Neural cell (in vitro differentiated cells): Measurements from ENCODE around the gene HDAC9. TPM values are rescaled to one million over a fixed set of nuclear protein-coding genes. Genes with fewer than 3 reads are reported as not detected.

ENCODE experiments used
- H2AFZ ChIP-seq: fragments of 200-600, 300-800 bp; sonication (generic), shearing (Covaris generic); 2 replicates; pipeline ENCODE4 v1.6.0; 2014; ENCODE audit warnings: low read depth, mild to moderate bottlenecking, antibody characterized with exemption, low read length, moderate library complexity
- H3F3A ChIP-seq: fragments of 200-600 bp; shearing (Covaris generic); 2 replicates; pipeline ENCODE4 v1.6.1; 2016; ENCODE audit warnings: mild to moderate bottlenecking, moderate library complexity, mixed read lengths, antibody characterized with exemption, low read length; ENCODE audit not compliant: insufficient read depth, poor library complexity, severe bottlenecking
- H3K27ac ChIP-seq: fragments of 200-600, 300-800 bp; sonication (generic), shearing (Covaris generic); 2 replicates; pipeline ENCODE4 v1.5.1; 2014; ENCODE audit warnings: mild to moderate bottlenecking, low read length, moderate library complexity
- H3K27me3 ChIP-seq: fragments of 300-800, 200-600 bp; sonication (generic), shearing (Covaris generic); 2 replicates; pipeline ENCODE4 v1.6.0; 2014; ENCODE audit warnings: mild to moderate bottlenecking, low read depth, low read length, moderate library complexity; ENCODE audit not compliant: insufficient read depth
- H3K36me3 ChIP-seq: fragments of 300-800, 200-600 bp; sonication (generic), shearing (Covaris generic); 2 replicates; pipeline ENCODE4 v1.5.1; 2014; ENCODE audit warnings: mild to moderate bottlenecking, antibody characterized with exemption, low read length, moderate library complexity; ENCODE audit not compliant: insufficient read depth
- H3K4me2 ChIP-seq: fragments of 300-800, 200-600 bp; sonication (generic), shearing (Covaris generic); 2 replicates; pipeline ENCODE4 v1.6.0; 2014; ENCODE audit warnings: mild to moderate bottlenecking, low read length
- H3K4me3 ChIP-seq: fragments of 300-800, 200-600 bp; sonication (generic), shearing (Covaris generic); 2 replicates; pipeline ENCODE4 v1.5.1; 2014; ENCODE audit warnings: mild to moderate bottlenecking, low read length, moderate library complexity
- H3K79me2 ChIP-seq: fragments of 200-600 bp; shearing (Covaris generic); replicated peaks from 2 replicates; pipeline ENCODE4 v1.6.0; 2014; ENCODE audit warnings: mild to moderate bottlenecking, low read length, moderate library complexity; ENCODE audit not compliant: insufficient read depth
- H3K9ac ChIP-seq: fragments of 300-800, 200-600 bp; sonication (generic), shearing (Covaris generic); 2 replicates; pipeline ENCODE4 v1.6.1; 2016; ENCODE audit warnings: mild to moderate bottlenecking, low read length, mixed read lengths
- H3K9me2 ChIP-seq: fragments of 200-600 bp; shearing (Covaris generic); 2 replicates; pipeline ENCODE4 v1.6.1; 2016; ENCODE audit warnings: mild to moderate bottlenecking, low read length, mixed read lengths; ENCODE audit not compliant: insufficient read depth
- H3K9me3 ChIP-seq: fragments of 200-600, 300-800 bp; sonication (generic), shearing (Covaris generic); 2 replicates; pipeline ENCODE4 v1.6.1; 2016; ENCODE audit warnings: mild to moderate bottlenecking, mixed run types, low read length, moderate library complexity, mixed read lengths
- H4K20me1 ChIP-seq: fragments of 200-600 bp; shearing (Covaris generic); 2 replicates; pipeline ENCODE4 v1.6.1; 2016; ENCODE audit warnings: mild to moderate bottlenecking, mixed run types; ENCODE audit not compliant: insufficient read depth
- EP300 ChIP-seq: fragments of 450-650 bp; conservative IDR thresholded peaks from 2 replicates; pipeline ENCODE4 v1.6.1; 2014; ENCODE audit warnings: antibody characterized with exemption, mild to moderate bottlenecking, moderate library complexity; ENCODE audit not compliant: poor library complexity, severe bottlenecking
- EZH2 ChIP-seq: fragments of 200-600, 300-800 bp; shearing (Covaris generic), sonication (generic); IDR thresholded peaks from 2 replicates; pipeline ENCODE4 v1.6.1; 2014; ENCODE audit warnings: antibody characterized with exemption, low read length, borderline replicate concordance, mild to moderate bottlenecking; ENCODE audit not compliant: insufficient read depth, poor library complexity, severe bottlenecking
- MXI1 ChIP-seq: fragments of 450-650 bp; conservative IDR thresholded peaks from 2 replicates; pipeline ENCODE4 v1.6.1; 2014; ENCODE audit warnings: antibody characterized with exemption, mild to moderate bottlenecking; ENCODE audit not compliant: poor library complexity, severe bottlenecking
- POLR2AphosphoS5 ChIP-seq: IDR thresholded peaks from 2 replicates; pipeline ENCODE4 v1.6.1; 2012
- RAD21 ChIP-seq: fragments of 450-650 bp; conservative IDR thresholded peaks from 2 replicates; pipeline ENCODE4 v1.6.1; 2014; ENCODE audit warnings: antibody characterized with exemption, mild to moderate bottlenecking, moderate library complexity
- SMC3 ChIP-seq: fragments of 450-650 bp; conservative IDR thresholded peaks from 2 replicates; pipeline ENCODE4 v1.6.1; 2014; ENCODE audit warnings: antibody characterized with exemption, mild to moderate bottlenecking, moderate library complexity; ENCODE audit not compliant: poor library complexity
- TAF1 ChIP-seq: IDR thresholded peaks from 2 replicates; pipeline ENCODE4 v1.6.1; 2012; ENCODE audit warnings: low read depth
- polyA plus RNA-seq: library from polyadenylated mRNA; depleted of rRNA; stranded (reverse); fragments of >200 nt; gene quantifications from 2 replicates; pipeline ENCODE4 v1.2.3, GENCODE V29; 2014
- TF ChIP-seq, protein P1 (sequence below): IDR thresholded peaks from 2 replicates; pipeline ENCODE4 v1.6.1; 2012; ENCODE audit warnings: borderline replicate concordance
- TF ChIP-seq, protein P2 (sequence below): fragments of 450-650 bp; IDR thresholded peaks from 2 replicates; pipeline ENCODE4 v1.5.1; 2014; ENCODE audit warnings: antibody characterized with exemption, mild to moderate bottlenecking, moderate library complexity; ENCODE audit not compliant: poor library complexity, severe bottlenecking

Gene HDAC9
- polyA plus RNA-seq, 1 donor from 2014 or later, result 15.9 TPM

DNA sequence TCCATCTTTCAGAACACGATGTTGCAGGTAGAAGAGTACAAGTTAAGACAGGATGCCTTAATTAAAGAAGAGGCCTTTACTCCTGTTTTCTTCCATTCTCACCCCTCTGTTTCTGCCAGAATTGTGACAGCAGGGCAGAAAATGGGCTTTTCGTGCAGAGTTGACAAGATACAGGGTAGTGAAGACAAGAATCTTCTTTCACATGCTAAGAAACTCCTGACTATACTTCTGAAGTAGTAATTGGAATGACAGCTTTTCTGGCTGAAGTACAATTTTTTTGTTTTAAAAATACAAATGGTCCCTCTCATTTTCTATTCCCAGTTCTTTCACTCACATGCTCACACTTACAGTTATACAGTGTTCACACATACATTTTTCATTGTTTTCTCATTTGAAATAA, 22.1 kb downstream of the HDAC9 start:
- Histone ChIP-seq H3K27me3 (no peaks in the 10 kb centered on the region), H3K9me3 (no peaks in the 10 kb centered on the region), H3K4me3 (no peak overlapping the region), H3K36me3 (no peaks in the 10 kb centered on the region), H2AFZ (no peak overlapping the region), H3K79me2 (no peaks in the 10 kb centered on the region), H4K20me1 (no peaks in the 10 kb centered on the region), H3K27ac (no peak overlapping the region), H3K4me2 (no peak overlapping the region), H3K9me2 (no peaks in the 10 kb centered on the region), H3K9ac (no peak overlapping the region), H3F3A (no peaks in the 10 kb centered on the region)
- TF ChIP-seq EZH2 (no peak), MXI1 (no peak), EP300 (no peak), SMC3 (no peak), TAF1 (no peak), RAD21 (no peak), POLR2AphosphoS5 (no peak)
- TF ChIP-seq, protein P1, sequence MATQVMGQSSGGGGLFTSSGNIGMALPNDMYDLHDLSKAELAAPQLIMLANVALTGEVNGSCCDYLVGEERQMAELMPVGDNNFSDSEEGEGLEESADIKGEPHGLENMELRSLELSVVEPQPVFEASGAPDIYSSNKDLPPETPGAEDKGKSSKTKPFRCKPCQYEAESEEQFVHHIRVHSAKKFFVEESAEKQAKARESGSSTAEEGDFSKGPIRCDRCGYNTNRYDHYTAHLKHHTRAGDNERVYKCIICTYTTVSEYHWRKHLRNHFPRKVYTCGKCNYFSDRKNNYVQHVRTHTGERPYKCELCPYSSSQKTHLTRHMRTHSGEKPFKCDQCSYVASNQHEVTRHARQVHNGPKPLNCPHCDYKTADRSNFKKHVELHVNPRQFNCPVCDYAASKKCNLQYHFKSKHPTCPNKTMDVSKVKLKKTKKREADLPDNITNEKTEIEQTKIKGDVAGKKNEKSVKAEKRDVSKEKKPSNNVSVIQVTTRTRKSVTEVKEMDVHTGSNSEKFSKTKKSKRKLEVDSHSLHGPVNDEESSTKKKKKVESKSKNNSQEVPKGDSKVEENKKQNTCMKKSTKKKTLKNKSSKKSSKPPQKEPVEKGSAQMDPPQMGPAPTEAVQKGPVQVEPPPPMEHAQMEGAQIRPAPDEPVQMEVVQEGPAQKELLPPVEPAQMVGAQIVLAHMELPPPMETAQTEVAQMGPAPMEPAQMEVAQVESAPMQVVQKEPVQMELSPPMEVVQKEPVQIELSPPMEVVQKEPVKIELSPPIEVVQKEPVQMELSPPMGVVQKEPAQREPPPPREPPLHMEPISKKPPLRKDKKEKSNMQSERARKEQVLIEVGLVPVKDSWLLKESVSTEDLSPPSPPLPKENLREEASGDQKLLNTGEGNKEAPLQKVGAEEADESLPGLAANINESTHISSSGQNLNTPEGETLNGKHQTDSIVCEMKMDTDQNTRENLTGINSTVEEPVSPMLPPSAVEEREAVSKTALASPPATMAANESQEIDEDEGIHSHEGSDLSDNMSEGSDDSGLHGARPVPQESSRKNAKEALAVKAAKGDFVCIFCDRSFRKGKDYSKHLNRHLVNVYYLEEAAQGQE, result no peak
- TF ChIP-seq, protein P2, sequence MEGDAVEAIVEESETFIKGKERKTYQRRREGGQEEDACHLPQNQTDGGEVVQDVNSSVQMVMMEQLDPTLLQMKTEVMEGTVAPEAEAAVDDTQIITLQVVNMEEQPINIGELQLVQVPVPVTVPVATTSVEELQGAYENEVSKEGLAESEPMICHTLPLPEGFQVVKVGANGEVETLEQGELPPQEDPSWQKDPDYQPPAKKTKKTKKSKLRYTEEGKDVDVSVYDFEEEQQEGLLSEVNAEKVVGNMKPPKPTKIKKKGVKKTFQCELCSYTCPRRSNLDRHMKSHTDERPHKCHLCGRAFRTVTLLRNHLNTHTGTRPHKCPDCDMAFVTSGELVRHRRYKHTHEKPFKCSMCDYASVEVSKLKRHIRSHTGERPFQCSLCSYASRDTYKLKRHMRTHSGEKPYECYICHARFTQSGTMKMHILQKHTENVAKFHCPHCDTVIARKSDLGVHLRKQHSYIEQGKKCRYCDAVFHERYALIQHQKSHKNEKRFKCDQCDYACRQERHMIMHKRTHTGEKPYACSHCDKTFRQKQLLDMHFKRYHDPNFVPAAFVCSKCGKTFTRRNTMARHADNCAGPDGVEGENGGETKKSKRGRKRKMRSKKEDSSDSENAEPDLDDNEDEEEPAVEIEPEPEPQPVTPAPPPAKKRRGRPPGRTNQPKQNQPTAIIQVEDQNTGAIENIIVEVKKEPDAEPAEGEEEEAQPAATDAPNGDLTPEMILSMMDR, result no peak

DNA sequence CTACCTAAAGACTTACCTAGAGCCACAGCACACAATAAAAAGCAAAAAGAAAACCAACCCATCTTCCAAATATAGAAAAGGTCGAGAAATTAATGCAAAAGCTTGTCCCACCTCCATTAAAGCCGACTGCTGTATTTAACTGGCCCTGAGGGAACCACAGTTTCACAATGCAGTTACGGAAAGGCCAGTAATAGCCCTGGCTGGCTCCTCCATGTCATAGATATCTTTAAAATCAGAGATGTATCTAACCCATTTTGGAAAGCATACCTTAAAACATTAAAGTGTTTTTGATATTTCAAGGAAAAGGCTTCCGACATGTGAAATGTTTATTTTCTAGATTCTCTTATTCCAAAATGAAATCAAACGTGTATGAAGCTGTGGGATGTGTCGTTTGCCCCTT, 23.0 kb downstream of the HDAC9 start:
- Histone ChIP-seq H3K27me3 (no peaks in the 10 kb centered on the region), H2AFZ (no peak overlapping the region), H3K9me2 (no peaks in the 10 kb centered on the region), H3K79me2 (no peaks in the 10 kb centered on the region), H3F3A (no peaks in the 10 kb centered on the region), H3K4me3 (no peak overlapping the region), H4K20me1 (no peaks in the 10 kb centered on the region), H3K27ac (no peak overlapping the region), H3K4me2 (no peak overlapping the region), H3K9ac (no peak overlapping the region), H3K36me3 (no peaks in the 10 kb centered on the region), H3K9me3 (no peaks in the 10 kb centered on the region)
- TF ChIP-seq MXI1, result no peak
- no peak for TF ChIP-seq POLR2AphosphoS5
- no peak for TF ChIP-seq RAD21
- TF ChIP-seq TAF1, result no peak
- no peak for TF ChIP-seq SMC3
- no peak for TF ChIP-seq EP300
- TF ChIP-seq, protein P1, result no peak
- TF ChIP-seq, protein P2, result no peak
- no peak for TF ChIP-seq EZH2
